GM18498 (cell line): ENCODE data around the gene UBE2M.

Source experiments
- ATAC-seq: cut with Tn5 transposase; IDR thresholded peaks from one replicate; pipeline ENCODE4 v1.9.1; 2021; ENCODE audit warnings: mild to moderate bottlenecking, moderate library complexity; ENCODE audit not compliant: unreplicated experiment

The UBE2M gene

DNA sequence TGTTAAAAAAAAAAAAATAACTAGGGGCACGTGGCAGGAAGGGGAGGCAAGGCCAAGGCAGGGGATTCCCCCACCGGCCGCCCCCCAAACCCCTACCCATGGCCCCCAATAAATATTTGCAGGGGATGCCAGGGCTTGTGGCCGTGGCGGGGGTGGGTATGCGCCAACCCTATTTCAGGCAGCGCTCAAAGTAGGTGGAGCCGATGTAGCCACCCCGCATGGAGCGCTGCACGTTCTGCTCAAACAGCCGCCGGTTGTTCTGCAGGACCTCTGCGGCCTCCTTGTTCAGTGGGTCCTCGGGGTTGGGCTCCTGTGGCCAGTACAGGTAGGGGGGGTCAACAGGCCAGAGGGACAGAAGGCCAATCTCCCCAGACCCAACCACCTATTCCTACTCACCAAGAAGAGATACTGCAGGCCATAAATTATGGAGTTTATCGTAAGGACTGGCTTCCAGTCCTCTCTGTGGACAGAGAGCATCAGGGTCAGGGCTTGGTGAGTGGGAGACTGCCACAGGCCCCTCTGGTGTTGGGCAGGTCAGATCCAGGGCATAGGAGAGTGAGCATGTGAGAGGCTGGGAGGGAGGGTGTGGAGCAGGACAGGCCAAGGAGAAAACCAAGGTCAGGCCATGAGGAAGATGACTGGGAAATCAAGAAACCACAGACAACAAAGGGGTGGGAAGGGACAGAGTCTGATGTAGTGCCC, 2.3 kb downstream of the UBE2M start:
- ATAC-seq, result no peak

GRCh38 chr19:58555369-58555885, 3.0 kb downstream of the UBE2M start:
- ATAC-seq, result no peak

- peak; percentile 32 for ATAC-seq
These were observed 3.7 kb downstream of the UBE2M start, which contains the start of gene CHMP2A for GRCh38 chr19:58554494-58555368. Gene CHMP2A (minus strand): TSS chr19:58555105. CDS start chr19:58554212, 893 bp downstream.

DNA sequence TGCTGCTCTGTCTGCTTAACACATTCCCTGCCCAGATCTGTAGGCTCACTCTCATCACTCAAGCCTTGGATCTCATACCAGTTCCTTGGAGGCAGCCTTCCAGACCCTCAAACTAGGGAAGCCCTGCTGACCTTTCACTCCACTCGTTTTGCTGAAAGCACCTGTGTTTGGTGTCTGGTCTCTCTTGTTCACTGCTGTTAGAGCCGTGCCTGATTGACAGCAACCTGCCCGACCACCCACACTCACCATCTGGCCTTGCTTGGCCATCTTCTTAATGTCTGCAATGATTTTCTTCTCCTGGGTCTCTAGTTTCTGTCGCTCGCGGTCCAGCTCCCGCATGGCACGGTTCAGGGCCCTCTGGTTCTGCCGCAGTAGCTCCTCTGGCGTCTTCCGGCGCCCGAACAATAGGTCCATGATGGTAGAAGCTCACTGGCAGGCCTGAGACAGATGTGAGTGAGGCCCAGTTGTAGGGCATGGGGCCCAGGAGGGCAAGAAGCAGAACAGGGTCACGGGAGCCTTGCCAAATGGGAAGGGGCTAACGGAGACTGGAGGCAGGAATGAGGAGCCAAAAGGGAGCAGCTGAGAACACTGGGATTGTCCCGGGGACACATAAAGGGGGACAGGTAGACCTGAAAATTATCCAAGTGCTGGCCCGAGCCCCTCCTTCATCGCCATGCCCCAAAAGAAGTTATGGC, 4.5 kb downstream of the UBE2M start:
- ATAC-seq, result no peak

- no peak for ATAC-seq
These were observed 5.8 kb downstream of the UBE2M start for GRCh38 chr19:58552655-58553054.

- ATAC-seq, result no peak
These were observed 6.6 kb downstream of the UBE2M start for GRCh38 chr19:58551577-58552471.

GRCh38 chr19:58551123-58551497, 7.3 kb downstream of the UBE2M start:
- no peak for ATAC-seq

DNA sequence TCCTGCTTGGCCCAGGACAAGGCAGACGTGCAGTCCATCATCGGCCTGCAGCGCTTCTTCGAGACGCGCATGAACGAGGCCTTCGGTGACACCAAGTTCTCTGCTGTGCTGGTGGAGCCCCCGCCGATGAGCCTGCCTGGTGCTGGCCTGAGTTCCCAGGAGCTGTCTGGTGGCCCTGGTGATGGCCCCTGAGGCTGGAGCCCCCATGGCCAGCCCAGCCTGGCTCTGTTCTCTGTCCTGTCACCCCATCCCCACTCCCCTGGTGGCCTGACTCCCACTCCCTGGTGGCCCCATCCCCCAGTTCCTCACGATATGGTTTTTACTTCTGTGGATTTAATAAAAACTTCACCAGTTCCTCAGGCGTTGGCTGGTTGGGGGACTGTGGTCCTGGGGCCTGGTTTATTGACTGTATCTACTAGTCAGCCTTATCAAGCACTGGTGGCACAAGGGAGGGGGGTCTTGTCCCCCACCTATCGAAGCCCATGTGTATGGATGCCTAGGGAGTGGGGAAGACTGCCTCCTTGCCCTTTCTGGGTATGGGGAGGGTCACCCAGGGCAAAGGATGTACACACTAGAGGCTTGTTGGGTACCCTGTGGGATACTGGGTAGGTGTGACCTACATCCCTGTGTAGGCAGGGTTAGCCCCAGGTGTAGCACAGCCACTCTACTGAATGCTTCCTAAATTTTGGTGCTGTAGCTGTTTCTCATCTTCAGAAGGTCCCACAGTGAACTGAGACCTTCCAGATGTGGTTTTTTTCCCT, 7.9 kb downstream of the UBE2M start:
- ATAC-seq, result no peak

DNA sequence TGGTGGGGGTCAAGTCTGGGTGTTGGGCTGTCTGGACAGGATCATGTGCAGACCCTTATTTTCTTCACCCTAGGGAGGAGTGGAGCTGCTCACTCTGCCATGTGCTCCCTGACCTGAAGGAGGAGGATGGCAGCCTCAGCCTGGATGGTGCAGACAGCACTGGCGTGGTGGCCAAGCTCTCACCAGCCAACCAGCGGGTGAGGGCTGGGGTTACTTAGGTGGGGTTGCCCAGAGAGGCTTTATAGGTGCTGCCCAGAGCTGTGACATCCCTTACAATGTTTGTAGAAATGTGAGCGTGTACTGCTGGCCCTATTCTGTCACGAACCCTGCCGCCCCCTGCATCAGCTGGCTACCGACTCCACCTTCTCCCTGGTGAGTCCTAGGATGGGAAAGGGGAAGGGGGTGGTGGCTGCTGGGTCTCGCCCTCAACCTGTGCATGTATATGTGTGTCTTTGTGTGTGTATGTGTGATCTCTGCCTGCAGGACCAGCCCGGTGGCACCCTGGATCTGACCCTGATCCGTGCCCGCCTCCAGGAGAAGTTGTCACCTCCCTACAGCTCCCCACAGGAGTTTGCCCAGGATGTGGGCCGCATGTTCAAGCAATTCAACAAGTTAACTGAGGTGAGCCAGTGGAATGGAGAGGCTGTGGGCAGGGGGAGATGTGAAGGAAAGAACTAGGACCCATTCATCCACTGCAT, 8.6 kb downstream of the UBE2M start:
- no peak for ATAC-seq

DNA sequence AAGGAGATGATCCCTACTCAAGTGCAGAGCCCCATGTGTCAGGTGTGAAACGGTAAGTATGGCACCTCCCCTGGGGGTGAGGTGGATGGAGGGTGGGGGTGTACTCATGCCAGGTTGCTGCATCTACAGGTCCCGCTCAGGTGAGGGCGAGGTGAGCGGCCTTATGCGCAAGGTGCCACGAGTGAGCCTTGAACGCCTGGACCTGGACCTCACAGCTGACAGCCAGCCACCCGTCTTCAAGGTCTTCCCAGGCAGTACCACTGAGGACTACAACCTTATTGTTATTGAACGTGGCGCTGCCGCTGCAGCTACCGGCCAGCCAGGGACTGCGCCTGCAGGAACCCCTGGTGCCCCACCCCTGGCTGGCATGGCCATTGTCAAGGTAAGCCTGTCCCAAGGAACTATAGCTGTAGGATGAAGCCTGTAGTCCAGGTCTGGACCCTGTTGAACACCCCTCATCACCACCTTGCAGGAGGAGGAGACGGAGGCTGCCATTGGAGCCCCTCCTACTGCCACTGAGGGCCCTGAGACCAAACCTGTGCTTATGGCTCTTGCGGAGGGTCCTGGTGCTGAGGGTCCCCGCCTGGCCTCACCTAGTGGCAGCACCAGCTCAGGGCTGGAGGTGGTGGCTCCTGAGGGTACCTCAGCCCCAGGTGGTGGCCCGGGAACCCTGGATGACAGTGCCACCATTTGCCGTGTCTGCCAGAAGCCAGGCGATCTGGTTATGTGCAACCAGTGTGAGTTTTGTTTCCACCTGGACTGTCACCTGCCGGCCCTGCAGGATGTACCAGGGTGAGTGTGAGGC, 9.3 kb downstream of the UBE2M start:
- ATAC-seq, result no peak

DNA sequence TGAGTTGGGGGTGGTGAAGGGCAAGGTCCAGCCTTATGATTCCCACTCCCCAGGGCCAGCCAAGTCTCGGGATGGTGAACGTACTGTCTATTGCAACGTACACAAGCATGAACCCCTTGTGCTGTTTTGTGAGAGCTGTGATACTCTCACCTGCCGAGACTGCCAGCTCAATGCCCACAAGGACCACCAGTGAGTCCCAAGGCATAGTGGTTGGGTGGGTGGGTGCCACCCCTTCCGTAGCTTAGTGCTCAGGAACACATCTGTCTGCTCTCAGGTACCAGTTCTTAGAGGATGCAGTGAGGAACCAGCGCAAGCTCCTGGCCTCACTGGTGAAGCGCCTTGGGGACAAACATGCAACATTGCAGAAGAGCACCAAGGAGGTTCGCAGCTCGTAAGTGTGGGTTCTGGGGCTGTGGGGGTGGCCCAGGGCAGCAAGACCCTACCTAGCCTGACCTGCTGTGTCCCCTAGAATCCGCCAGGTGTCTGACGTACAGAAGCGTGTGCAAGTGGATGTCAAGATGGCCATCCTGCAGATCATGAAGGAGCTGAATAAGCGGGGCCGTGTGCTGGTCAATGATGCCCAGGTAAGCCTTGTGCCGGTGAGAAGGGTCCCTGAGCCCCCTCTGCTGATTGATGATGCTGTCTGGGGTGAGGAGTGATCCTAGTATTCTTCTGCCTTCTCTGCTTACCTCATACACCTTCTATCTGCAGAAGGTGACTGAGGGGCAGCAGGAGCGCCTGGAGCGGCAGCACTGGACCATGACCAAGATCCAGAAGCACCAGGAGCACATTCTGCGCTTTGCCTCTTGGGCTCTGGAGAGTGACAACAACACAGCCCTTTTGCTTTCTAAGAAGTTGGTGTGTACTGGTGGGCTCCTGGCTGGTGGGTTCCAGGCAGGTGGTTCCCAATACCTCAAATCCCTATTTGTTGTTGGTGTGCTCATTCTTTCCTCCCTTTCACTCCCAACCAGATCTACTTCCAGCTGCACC, 10.8 kb downstream of the UBE2M start:
- no peak for ATAC-seq

GRCh38 chr19:58546019-58546530, 12.3 kb downstream of the UBE2M start:
- no peak for ATAC-seq

- ATAC-seq, result no peak
These were observed 13.0 kb downstream of the UBE2M start for GRCh38 chr19:58545286-58546018.

GRCh38 chr19:58544591-58545285, 13.7 kb downstream of the UBE2M start:
- ATAC-seq, result peak; percentile 64

GRCh38 chr19:58543826-58544590, 14.4 kb downstream of the UBE2M start, which contains the start of gene TRIM28:
Gene TRIM28 (plus strand): TSS chr19:58544064. CDS start chr19:58544758, 694 bp downstream.
- ATAC-seq, result peak; percentile 70
